Activated B cell treated with CpG ODN at 0.5 μM for 24 hours (primary cell): ENCODE results near the gene C1QTNF1. TPM values are rescaled to one million over a fixed set of nuclear protein-coding genes. Genes with fewer than 3 reads are reported as not detected.

Experiments used
- ATAC-seq: fragments of 200-7000 bp; cut with Tn5 transposase; one replicate; pipeline ENCODE4 v1.10.0; 2021; ENCODE audit warnings: low read depth, mild to moderate bottlenecking, moderate library complexity
- CTCF ChIA-PET: fragments of 350-600 bp; sonication (Branson Sonifier 250); formaldehyde crosslinking; loops from one replicate; lab custom pipeline; 2021; ENCODE audit warnings: antibody characterized with exemption; lab: Charles Lee
- POLR2A ChIA-PET: fragments of 350-600 bp; sonication (Branson Sonifier 250); formaldehyde crosslinking; loops from one replicate; lab custom pipeline; 2021; ENCODE audit warnings: antibody characterized with exemption; lab: Charles Lee
- DNase-seq: peaks from one replicate; pipeline ENCODE4 v3.0.0; 2022
- H3K27ac Mint-ChIP-seq: one replicate; pipeline ENCODE4 v1.8.0; 2020; ENCODE audit warnings: mixed read lengths
- H3K27me3 Mint-ChIP-seq: one replicate; pipeline ENCODE4 v1.8.0; 2021; ENCODE audit warnings: mixed read lengths
- H3K36me3 Mint-ChIP-seq: one replicate; pipeline ENCODE4 v1.8.0; 2021; ENCODE audit warnings: low read depth, mixed read lengths
- H3K4me1 Mint-ChIP-seq: one replicate; pipeline ENCODE4 v1.8.0; 2021; ENCODE audit warnings: mixed read lengths
- H3K4me3 Mint-ChIP-seq: one replicate; pipeline ENCODE4 v1.8.0; 2020; ENCODE audit warnings: mild to moderate bottlenecking, mixed read lengths
- H3K9me3 Mint-ChIP-seq: one replicate; pipeline ENCODE4 v1.8.0; 2020; ENCODE audit warnings: mixed read lengths
- intact Hi-C: fragments of 100-400 bp; cut with micrococcal nuclease; formaldehyde crosslinking; loops from one replicate; pipeline ENCODE4 v1.15.1; 2024
- total RNA-seq: library from RNA; stranded (reverse); gene quantifications from 2 replicates; pipeline ENCODE4 v1.2.3, GENCODE V29; 2022
- TF ChIP-seq, protein P1 (sequence below): fragments of 200-600 bp; IDR thresholded peaks from one replicate; pipeline ENCODE4 v1.8.0; 2022; ENCODE audit warnings: antibody characterized with exemption, mild to moderate bottlenecking

The C1QTNF1 gene
- total RNA-seq, 1 donor from 2014 or later = not detected

DNA sequence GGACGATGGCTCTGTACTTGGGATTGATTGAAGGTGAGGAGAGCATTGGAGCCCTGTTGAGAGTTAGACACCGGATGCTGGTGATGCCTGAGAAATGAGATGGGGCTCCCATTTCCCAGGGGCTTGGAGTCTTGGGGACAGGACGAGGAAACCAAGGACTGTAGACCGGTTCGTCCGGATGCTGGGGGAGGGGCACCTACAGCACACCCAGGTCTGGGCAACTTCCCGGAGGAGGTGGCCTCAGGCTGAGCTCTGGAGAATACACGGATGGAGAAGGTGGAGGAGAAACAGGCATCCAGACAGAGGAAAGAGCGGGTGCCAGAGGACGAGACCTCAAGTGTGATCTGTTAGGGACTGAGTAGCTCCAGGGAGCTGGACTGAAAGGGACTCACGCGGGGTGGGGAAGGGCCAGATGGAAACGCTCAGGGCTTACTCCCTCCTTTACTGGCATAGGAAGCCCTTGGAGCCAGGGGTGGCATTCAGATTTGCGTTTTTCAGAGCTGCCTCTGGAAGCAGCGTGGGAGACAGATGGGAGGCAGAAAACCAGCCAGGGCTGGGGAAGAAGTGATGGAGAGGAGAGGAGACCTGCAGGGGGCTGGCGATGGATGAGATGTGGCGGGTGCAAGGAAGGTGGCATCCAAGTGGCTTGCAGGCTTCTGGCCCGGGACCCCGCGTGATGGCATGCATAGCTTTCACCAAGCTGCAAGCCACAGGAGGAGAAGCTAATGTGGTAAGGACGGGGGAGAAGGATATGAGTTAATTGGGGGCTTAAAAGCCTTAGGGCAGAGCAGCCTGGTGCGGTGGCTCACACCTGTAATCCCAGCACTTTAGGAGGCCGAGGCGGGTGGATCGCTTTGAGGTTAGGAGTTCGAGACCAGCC, 8.3 kb downstream of the C1QTNF1 start:
- Mint-ChIP-seq H3K9me3 (no peaks in the 10 kb centered on the region), H3K4me1 (no peaks in the 10 kb centered on the region), H3K4me3 (no peak overlapping the region), H3K36me3 (no peaks in the 10 kb centered on the region), H3K27ac (no peak overlapping the region), H3K27me3 (peaks cover 33% of the 10 kb centered on the region)
- CTCF ChIA-PET = no interaction called here
- TF ChIP-seq, protein P1, sequence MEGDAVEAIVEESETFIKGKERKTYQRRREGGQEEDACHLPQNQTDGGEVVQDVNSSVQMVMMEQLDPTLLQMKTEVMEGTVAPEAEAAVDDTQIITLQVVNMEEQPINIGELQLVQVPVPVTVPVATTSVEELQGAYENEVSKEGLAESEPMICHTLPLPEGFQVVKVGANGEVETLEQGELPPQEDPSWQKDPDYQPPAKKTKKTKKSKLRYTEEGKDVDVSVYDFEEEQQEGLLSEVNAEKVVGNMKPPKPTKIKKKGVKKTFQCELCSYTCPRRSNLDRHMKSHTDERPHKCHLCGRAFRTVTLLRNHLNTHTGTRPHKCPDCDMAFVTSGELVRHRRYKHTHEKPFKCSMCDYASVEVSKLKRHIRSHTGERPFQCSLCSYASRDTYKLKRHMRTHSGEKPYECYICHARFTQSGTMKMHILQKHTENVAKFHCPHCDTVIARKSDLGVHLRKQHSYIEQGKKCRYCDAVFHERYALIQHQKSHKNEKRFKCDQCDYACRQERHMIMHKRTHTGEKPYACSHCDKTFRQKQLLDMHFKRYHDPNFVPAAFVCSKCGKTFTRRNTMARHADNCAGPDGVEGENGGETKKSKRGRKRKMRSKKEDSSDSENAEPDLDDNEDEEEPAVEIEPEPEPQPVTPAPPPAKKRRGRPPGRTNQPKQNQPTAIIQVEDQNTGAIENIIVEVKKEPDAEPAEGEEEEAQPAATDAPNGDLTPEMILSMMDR = no peak
- DNase-seq (no peak), ATAC-seq (no peak)
- POLR2A ChIA-PET = interaction anchor here (0.7 kb wide), 1 partner anchor 54 kb away, joined by 7 read pairs; no protein-coding TSS in a partner anchor
- intact Hi-C loops = no loop called here

DNA sequence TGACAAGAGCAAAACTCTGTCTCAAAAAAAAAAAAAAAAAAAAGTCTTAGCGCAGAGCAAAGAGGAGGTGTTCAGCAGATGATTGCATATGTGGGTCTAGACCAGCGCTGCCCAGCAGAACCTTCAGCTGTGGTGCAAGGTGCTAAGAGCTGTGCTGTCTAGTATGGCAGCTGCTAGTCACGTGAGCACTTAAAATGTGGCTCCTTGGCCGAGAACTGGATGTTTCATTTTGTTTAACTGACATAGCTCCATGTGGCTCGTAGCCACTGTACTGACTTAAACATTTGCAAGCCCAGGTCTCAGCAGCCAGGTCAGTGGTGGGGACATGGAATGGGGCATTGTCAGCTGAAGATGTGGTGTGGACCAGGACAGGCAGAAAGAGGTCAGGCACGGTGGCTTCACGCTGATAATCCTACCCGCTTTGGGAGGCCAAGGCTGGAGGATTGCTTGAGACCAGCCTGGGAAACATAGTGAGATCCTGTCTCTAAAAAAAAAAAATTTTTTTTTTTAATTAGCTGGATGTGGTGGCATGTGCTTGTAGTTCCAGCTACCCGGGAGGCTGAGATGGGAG, 9.2 kb downstream of the C1QTNF1 start:
- ATAC-seq (no peak), DNase-seq (no peak)
- peaks cover 27% of the 10 kb centered on the region for H3K27me3 Mint-ChIP-seq

DNA sequence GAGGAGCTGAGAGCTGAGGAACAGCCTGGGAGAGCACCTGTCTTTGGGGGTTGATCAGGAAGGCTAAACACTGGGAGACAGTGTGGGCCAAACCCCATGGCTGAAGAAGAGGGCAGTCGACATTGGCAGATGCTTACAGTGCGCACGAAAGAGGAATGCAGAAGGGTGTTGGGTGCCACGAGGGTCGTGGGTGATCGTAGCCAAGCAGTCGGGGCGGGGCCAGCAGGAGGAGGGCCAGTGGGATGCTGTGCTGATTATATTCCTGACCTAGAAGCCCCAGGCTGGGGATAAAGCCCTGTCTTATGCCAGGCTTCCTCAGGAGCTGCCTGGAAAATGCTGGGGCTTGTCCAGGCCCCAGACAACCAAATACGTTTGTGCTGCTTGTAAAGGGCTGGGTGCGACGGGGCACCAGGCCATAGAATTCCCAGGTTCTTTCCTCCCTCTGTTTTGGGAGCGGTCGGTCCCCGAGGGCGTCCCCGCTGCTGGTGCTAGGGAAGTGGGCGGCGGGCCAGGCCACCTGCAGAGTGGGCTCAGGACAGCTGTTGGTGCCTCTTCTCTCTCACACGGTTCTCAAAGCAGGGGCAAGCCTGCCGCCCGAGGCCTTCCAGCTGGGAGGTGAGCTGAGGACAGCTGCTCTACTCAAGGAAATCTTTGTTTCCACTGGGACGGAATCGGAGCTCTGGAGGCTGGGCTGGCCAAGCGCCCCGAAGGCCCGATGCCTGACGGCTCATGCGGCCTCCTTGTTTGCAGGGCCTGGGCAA, 10.0 kb downstream of the C1QTNF1 start:
- TF ChIP-seq, protein P1 = no peak
- intact Hi-C loops = no loop called here
- DNase-seq = no peak
- Mint-ChIP-seq H3K9me3 (no peaks in the 10 kb centered on the region), H3K27me3 (peaks cover 23% of the 10 kb centered on the region), H3K36me3 (no peaks in the 10 kb centered on the region), H3K4me1 (no peaks in the 10 kb centered on the region), H3K27ac (no peak overlapping the region), H3K4me3 (no peak overlapping the region)
- CTCF ChIA-PET = no interaction called here
- POLR2A ChIA-PET = no interaction called here
- no peak for ATAC-seq

More for the DNA sequence above, 9.2 kb downstream of the C1QTNF1 start:
- POLR2A ChIA-PET = interaction anchor here (0.7 kb wide), 1 partner anchor 55 kb away, joined by 7 read pairs; no protein-coding TSS in a partner anchor
- H3K4me1 Mint-ChIP-seq = no peaks in the 10 kb centered on the region
- no peaks in the 10 kb centered on the region for H3K9me3 Mint-ChIP-seq
- no peak overlapping the region for H3K4me3 Mint-ChIP-seq
- H3K36me3 Mint-ChIP-seq = no peaks in the 10 kb centered on the region
- H3K27ac Mint-ChIP-seq = no peak overlapping the region
- intact Hi-C loops = no loop called here
- TF ChIP-seq, protein P1 = no peak
- CTCF ChIA-PET = no interaction called here

DNA sequence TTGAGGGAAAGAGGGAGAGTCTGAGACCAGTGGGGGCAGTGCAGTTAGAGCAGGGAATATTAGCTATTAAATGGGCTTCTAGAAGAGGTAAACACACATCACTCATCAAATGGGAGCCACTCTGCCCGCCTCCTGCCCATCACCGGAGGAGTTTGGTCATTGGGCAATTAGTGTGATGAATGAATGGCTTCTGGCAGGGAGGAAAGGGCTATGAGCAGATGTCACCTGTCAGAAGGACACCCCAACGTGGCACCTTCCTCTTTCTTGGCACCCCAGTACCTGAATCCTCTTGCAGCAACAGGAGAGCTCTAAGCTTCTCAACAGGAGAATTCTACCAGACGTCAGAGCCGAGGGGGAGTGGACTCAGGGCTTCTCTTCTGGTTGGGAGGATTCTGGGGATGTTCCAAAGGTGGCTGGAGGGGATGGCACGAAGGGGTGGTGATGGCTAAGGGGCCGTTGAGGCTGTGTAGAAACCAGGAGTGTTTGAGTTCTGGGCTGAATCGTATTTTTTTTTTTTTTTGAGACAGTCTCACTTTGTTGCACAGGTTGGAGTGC, 11.0 kb downstream of the C1QTNF1 start:
- CTCF ChIA-PET = no interaction called here
- intact Hi-C loops = no loop called here
- POLR2A ChIA-PET = no interaction called here
- H3K4me1 Mint-ChIP-seq = no peaks in the 10 kb centered on the region
- H3K27ac Mint-ChIP-seq = no peak overlapping the region
- no peaks in the 10 kb centered on the region for H3K9me3 Mint-ChIP-seq
- TF ChIP-seq, protein P1 = no peak
- no peak overlapping the region for H3K4me3 Mint-ChIP-seq
- H3K27me3 Mint-ChIP-seq = peaks cover 23% of the 10 kb centered on the region
- no peaks in the 10 kb centered on the region for H3K36me3 Mint-ChIP-seq
- ATAC-seq = no peak
- no peak for DNase-seq
